Measurements from ENCODE around the gene COBL.

COBL gene

DNA sequence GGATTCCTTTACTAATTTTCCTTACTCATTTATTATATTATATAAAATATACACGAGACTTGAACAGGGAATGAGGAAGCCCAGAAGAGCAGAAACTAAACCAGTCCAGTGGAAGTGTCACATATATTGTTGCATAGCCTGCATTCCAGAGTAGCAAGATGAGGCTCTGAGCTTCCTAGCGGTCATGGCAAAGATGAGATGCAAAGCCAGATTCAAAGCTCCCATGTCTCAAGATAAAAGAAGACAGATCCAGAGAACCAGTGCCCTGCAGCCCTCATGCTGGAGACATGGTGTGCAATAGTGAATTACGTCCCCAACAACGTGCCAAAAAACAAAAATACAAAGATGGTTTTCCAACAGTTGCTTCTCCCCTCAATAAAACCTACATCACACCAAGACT lies 59.7 kb downstream of the COBL start:
- no peaks in the 10 kb centered on the region for H3K9me3 Mint-ChIP-seq
- DNase-seq: no peak
- TF ChIP-seq, protein P1, sequence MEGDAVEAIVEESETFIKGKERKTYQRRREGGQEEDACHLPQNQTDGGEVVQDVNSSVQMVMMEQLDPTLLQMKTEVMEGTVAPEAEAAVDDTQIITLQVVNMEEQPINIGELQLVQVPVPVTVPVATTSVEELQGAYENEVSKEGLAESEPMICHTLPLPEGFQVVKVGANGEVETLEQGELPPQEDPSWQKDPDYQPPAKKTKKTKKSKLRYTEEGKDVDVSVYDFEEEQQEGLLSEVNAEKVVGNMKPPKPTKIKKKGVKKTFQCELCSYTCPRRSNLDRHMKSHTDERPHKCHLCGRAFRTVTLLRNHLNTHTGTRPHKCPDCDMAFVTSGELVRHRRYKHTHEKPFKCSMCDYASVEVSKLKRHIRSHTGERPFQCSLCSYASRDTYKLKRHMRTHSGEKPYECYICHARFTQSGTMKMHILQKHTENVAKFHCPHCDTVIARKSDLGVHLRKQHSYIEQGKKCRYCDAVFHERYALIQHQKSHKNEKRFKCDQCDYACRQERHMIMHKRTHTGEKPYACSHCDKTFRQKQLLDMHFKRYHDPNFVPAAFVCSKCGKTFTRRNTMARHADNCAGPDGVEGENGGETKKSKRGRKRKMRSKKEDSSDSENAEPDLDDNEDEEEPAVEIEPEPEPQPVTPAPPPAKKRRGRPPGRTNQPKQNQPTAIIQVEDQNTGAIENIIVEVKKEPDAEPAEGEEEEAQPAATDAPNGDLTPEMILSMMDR (IDR thresholded peaks at IDR 0.05): no peak
- peaks cover 9% of the 10 kb centered on the region for H3K4me1 Mint-ChIP-seq
- no peaks in the 10 kb centered on the region for H3K36me3 Mint-ChIP-seq (ENCODE audit: low read depth)
- H3K4me3 Mint-ChIP-seq: no peak overlapping the region
- H3K27ac Mint-ChIP-seq: no peak overlapping the region
- H3K27me3 Mint-ChIP-seq (ENCODE audit: low read depth, poor library complexity): peaks cover 2% of the 10 kb centered on the region

GRCh38 chr7:51256209-51256781 lies 60.3 kb downstream of the COBL start:
- Mint-ChIP-seq H3K4me3 (no peak overlapping the region), H3K9me3 (no peaks in the 10 kb centered on the region), H3K27ac (peak overlapping the region; percentile 28), H3K27me3 (ENCODE audit: low read depth, poor library complexity) (peaks cover 2% of the 10 kb centered on the region), H3K36me3 (ENCODE audit: low read depth) (no peaks in the 10 kb centered on the region), H3K4me1 (peaks cover 9% of the 10 kb centered on the region)
- TF ChIP-seq, protein P1 (IDR thresholded peaks at IDR 0.05): no peak
- DNase-seq: no peak

DNA sequence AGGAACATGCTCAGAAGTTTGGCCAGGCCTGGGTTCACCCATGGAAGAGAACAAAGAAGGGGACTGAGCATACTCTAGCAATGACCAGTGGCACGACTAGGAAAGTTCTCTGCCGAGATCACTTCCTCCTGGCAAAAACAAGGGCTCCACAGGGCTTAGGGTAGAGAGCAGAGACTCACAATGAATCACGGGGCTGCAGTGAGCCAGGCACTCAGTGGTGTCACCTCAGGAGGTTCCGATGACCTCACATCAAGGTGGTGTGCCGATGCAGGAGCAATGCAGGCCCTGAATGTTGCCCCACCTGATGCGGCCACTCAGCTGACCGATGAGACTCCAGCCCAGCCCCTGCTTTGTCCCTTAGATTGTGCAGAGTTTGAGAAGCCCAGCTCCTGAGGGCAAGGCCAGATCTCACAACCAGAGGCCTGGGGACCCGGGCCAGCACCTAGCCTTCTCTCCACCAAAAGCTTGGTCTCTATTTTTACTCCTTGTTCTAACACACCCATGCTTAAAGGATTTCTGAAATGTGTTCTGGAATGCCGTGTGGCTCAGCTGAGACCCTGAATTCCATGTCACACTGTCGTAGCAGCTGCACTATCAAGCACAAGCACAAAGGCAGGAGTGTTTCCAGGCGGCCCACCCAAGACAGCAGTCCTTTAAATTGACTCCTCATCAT lies 60.9 kb downstream of the COBL start:
- no peaks in the 10 kb centered on the region for H3K9me3 Mint-ChIP-seq
- peaks cover 13% of the 10 kb centered on the region for H3K4me1 Mint-ChIP-seq
- peak overlapping the region; percentile 57 for H3K27ac Mint-ChIP-seq
- no peaks in the 10 kb centered on the region for H3K27me3 Mint-ChIP-seq (ENCODE audit: low read depth, poor library complexity)
- no peak overlapping the region for H3K4me3 Mint-ChIP-seq
- no peaks in the 10 kb centered on the region for H3K36me3 Mint-ChIP-seq (ENCODE audit: low read depth)
- no peak for DNase-seq
- TF ChIP-seq, protein P1 (IDR thresholded peaks at IDR 0.05): no peak

DNA sequence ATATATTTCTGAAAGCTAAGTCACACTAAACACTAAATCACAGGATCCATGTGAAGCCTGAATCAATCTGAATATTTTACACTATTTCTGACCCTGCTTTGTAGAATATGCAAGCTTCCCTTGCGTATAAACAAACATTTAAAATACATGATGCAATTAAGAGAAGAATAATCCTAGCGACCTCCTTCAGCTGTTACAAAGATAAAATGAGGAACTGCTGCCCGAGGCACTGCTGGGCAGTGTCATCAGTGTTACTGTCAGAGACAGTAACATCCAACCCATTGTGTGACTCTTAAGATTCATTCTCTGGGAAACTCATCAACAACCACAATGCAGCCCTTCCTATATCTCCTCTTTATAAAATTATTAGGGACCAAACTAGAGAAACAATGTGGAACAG lies 61.6 kb downstream of the COBL start:
- Mint-ChIP-seq H3K4me1 (peaks cover 13% of the 10 kb centered on the region), H3K9me3 (no peaks in the 10 kb centered on the region), H3K4me3 (no peak overlapping the region), H3K27ac (peak overlapping the region; percentile 57), H3K36me3 (ENCODE audit: low read depth) (no peaks in the 10 kb centered on the region), H3K27me3 (ENCODE audit: low read depth, poor library complexity) (no peaks in the 10 kb centered on the region)
- DNase-seq: no peak
- TF ChIP-seq, protein P1 (IDR thresholded peaks at IDR 0.05): no peak

DNA sequence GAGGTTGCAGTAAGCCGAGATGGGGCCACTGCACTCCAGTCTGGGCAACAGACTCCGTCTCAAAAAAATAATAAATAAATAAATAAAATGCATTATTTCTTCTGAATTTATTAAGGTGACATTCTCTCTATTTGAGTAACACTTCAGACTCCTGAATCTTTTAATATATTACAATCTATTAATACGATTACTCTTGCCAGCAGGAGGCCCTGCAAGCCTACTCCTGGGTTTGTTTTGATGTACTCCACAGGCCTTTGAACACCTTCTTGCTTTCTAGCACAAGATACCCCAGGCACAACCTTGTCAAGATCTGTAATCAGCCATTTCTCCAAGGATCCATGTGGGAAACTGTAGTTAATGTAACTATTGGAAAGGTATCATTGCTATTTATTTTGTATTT lies 63.5 kb downstream of the COBL start:
- Mint-ChIP-seq H3K4me1 (peaks cover 5% of the 10 kb centered on the region), H3K4me3 (no peak overlapping the region), H3K36me3 (ENCODE audit: low read depth) (no peaks in the 10 kb centered on the region), H3K27ac (no peak overlapping the region), H3K9me3 (no peaks in the 10 kb centered on the region), H3K27me3 (ENCODE audit: low read depth, poor library complexity) (peaks cover 2% of the 10 kb centered on the region)
- DNase-seq: no peak
- TF ChIP-seq, protein P1 (IDR thresholded peaks at IDR 0.05): no peak

DNA sequence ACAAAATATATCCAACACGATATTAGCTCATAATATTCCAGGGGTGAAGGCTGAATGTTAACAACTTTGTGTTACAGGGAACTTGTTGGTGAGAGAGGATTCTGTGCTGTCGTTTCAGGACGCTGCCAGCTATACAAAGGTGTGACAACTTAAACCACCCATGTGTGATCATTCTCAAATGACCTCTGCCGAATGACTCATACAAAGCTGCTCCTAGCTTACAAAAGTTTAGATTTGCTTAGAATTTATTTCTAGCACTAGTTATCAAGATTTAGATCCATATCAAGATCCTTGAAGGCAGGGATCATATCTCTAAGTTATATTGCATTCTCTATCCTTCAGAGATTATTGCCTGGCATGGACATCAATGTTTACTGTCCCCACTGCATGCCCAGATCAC lies 65.3 kb downstream of the COBL start:
- H3K36me3 Mint-ChIP-seq (ENCODE audit: low read depth): no peaks in the 10 kb centered on the region

More for the DNA sequence above, 65.3 kb downstream of the COBL start:
- H3K4me3 Mint-ChIP-seq: no peak overlapping the region
- TF ChIP-seq, protein P1 (IDR thresholded peaks at IDR 0.05): no peak
- H3K4me1 Mint-ChIP-seq: peaks cover 7% of the 10 kb centered on the region
- H3K27ac Mint-ChIP-seq: no peak overlapping the region
- H3K27me3 Mint-ChIP-seq (ENCODE audit: low read depth, poor library complexity): peaks cover 2% of the 10 kb centered on the region
- no peaks in the 10 kb centered on the region for H3K9me3 Mint-ChIP-seq
- DNase-seq: no peak
